ENCODE measurements around the gene BICDL1.

GRCh38 chr12:119996417-119996816, 7.4 kb downstream of the BICDL1 start:
- TF ChIP-seq CTCF (conservative IDR thresholded peaks at IDR 0.05) (no peak), EZH2 (IDR thresholded peaks at IDR 0.05; ENCODE audit: low read depth) (no peak)

Data from PC-9 (cell line).